ENCODE measurements around the gene MYRIP.

The MYRIP gene

DNA sequence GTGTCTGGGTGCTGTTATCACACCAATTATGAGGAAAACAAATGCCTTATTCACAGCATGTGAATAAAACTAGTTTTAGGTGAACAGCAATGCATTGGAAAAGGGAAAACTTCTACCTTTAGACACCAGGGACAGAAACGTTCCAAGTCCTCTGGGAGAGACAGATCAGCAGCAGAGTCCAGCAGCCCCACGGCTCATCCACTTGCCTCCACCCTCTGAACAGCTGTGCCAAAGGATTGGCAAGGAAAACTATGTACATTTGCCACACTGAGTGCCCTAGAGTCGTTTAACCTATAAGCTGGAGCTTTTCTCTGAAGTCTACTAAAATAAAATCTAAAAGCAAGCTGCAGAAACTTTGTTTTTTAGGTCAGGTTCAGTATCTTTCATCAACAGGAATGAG lies 392.4 kb downstream of the MYRIP start:
- no peak for TF ChIP-seq ZNF274 (IDR thresholded peaks at IDR 0.05; ENCODE audit: low read depth, low read length)
- no peak overlapping the region for H3K4me3 ChIP-seq (ENCODE audit: low read length)

DNA sequence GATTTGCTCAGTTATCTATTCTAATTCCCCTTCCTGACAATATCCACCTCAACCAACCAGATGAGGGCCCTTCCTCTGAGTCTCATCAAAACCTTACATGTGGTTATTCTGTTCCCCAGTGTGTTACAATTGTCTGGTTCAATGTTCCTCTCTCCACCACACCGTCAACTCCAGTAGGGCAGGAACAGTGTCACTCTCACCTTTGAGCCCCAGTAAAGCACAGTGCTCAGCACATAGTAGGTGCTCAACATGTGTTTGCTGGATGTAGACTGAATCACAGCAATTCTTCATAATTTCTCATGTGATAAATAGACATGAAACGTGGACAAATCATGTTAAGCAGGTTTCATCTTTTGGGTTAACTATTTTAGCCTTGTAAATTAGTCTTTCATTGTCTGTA lies 397.1 kb downstream of the MYRIP start:
- TF ChIP-seq ZNF274 (IDR thresholded peaks at IDR 0.05; ENCODE audit: low read depth, low read length) = no peak

DNA sequence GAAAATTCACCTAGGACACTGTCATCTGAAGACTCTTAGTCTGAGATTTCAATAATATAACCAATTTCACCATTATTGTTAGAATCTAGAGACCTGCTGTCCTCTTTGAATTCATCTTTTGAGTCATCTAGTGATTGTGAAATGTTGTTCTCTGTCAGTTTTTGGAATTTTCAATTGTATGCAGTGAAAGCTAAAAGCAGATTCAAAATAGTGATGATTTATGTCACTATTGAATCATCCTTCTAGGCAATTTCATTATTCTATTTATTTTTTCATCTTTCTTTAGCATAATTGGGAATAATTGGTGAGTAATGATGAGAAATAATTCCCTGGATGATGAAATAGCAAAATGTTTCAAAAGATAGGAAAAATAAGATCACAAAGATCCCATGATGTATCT lies 398.4 kb downstream of the MYRIP start:
- TF ChIP-seq ZNF274 (IDR thresholded peaks at IDR 0.05; ENCODE audit: low read depth, low read length) = no peak
- no peak overlapping the region for H3K4me3 ChIP-seq (ENCODE audit: low read length)

More for the DNA sequence above, 397.1 kb downstream of the MYRIP start:
- H3K4me3 ChIP-seq (ENCODE audit: low read length) = no peak overlapping the region

DNA sequence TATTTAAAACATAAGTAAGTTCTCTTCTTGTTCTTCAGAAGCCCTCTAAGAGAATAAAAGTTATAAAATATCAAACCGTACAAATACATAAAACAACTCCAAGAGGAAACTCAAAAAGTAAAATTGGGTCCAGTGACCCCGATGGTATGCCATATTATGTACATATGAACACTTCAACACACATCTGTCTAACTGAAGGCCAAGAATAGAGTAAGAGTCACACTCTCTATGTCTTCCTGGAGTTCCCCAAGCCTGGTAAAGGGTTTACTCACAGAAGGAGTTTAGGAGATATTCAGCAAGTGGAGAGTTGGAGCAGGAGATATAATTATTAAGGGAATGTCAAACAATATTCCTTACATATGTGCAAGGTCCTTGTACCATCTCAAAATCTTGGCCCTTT lies 398.8 kb downstream of the MYRIP start:
- no peak for TF ChIP-seq ZNF274 (IDR thresholded peaks at IDR 0.05; ENCODE audit: low read depth, low read length)
- no peak overlapping the region for H3K4me3 ChIP-seq (ENCODE audit: low read length)

DNA sequence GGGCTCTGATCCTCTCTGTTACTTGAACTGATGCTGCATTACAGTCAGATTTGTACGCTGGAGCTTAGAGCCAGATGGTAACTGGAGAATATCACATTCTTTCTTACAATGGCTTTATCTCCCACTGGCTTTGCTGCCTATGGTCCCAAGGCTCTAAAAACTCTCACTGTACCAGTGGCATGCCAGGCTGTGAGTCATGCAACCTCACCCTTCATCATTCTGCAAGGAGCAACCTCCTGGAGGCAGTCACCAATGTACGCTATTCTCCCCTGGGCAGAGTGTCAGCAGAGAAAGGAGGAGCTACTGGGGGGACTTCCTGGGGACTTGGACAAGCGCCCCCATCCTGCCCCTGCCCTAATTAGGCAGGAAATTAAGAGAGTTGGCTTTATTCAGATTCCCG lies 402.2 kb downstream of the MYRIP start:
- H3K4me3 ChIP-seq (ENCODE audit: low read length) = no peak overlapping the region
- TF ChIP-seq ZNF274 (IDR thresholded peaks at IDR 0.05; ENCODE audit: low read depth, low read length) = no peak

DNA sequence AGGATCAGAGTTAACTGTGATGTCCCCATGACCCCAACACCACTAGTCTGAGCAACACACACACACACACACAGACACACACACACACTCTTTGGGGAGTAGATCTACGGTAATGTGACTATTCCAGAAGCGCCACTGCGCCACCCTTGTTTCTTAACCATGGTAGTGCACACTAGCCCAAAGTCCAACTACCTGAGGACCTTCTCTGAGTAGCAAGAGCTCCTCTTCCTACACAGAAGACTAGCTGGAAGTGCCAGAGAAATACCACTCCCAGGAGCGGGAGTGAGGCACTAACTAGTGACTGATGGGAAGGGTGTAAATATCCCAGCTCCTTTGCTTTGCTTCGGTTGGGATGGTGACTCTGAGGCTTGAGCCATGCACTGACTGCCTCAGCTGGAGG lies 404.1 kb downstream of the MYRIP start:
- no peak overlapping the region for H3K4me3 ChIP-seq (ENCODE audit: low read length)
- TF ChIP-seq ZNF274 (IDR thresholded peaks at IDR 0.05; ENCODE audit: low read depth, low read length) = no peak

DNA sequence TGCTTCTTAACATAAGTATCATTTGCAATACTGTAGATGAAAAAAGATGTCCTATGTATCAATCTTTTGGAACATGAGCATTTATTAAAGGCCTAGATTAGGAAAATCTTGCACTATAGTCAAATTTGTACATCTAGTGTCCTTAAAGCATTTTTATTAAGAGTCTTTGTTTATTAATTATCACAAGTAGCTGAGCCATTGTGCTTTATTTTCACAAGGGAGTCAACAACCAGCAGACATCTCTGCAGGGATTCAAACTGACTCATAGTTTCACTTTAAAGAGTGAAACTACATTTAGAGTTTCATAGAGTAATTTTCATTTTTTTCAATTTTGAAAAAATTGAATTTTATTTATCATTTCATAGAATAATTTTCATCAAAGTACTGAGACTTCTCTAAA lies 405.6 kb downstream of the MYRIP start:
- no peak for TF ChIP-seq ZNF274 (IDR thresholded peaks at IDR 0.05; ENCODE audit: low read depth, low read length)

DNA sequence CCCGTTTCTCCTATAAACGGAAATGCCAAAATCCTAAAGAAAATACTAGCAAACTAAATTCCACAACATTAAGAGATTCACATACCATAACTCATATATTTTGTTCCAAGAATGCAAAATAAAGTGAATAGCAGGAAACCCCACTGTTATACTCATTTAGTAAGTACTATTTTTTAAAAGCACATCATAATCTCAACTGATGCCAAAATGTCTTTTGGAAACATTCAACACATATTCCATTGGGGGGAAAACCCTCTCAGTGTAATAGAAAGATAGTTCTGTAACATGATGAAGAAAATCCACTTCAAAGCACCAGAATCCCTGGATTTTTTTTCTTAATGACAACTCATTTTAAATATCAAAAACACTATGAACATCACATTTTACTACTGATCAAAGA lies 407.1 kb downstream of the MYRIP start:
- TF ChIP-seq ZNF274 (IDR thresholded peaks at IDR 0.05; ENCODE audit: low read depth, low read length) = no peak

More for the DNA sequence above, 405.6 kb downstream of the MYRIP start:
- H3K4me3 ChIP-seq (ENCODE audit: low read length) = no peak overlapping the region

DNA sequence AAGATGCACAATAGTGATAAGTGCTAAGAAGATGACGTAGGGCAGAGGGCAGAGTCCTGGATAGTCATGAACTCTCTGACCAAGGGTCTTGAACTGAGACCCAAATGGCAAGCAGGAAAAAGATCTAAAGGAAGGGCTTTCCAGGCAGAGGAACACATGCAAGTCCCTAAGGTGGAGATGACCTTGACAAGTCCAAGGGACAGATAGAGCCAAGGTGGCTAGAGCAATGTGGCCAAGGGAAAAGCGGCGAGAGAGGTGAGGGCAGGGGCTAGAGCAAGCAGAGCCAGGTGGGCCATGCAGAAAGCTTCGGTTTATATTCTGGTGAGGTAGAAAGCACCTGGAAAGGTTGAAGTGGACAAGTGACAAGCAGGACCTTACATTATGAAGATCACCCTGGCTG lies 414.4 kb downstream of the MYRIP start:
- no peak for TF ChIP-seq ZNF274 (IDR thresholded peaks at IDR 0.05; ENCODE audit: low read depth, low read length)
- no peak overlapping the region for H3K4me3 ChIP-seq (ENCODE audit: low read length)

More for the DNA sequence above, 407.1 kb downstream of the MYRIP start:
- no peak overlapping the region for H3K4me3 ChIP-seq (ENCODE audit: low read length)

DNA sequence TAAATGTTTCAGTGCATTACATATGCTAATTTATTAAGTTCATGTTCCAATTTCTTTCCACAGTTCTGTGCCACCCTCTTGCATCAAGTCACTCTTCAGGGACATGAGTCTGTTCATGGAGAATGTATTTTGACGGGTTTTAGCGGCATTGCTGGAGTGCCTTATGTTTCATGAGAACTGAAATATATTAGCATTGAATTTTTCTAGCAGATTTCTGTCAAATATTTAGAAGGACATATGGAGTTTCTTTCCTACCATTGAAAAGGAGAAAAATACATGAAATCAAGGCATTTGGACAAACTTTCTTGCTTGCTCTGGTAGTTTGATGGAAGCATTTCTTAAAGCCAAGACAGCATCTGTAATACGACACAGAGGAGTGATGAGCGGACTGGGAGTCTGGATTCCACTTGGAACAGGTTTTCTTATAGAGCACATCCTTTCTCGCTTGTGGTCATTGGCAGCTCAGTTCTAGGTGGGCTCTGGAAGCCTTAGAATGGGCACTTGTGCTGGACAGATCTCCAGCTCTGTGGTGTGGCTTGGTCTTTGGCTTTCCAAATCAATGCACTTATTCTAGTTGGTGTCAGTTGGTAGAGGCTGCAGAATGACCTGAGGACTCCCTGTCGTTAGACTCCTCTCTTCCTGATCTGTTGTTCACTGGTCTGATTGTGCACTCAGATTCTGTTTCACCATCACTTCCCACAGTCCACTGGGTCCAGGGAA lies 415.5 kb downstream of the MYRIP start:
- no peak overlapping the region for H3K4me3 ChIP-seq (ENCODE audit: low read length)
- no peak for TF ChIP-seq ZNF274 (IDR thresholded peaks at IDR 0.05; ENCODE audit: low read depth, low read length)

DNA sequence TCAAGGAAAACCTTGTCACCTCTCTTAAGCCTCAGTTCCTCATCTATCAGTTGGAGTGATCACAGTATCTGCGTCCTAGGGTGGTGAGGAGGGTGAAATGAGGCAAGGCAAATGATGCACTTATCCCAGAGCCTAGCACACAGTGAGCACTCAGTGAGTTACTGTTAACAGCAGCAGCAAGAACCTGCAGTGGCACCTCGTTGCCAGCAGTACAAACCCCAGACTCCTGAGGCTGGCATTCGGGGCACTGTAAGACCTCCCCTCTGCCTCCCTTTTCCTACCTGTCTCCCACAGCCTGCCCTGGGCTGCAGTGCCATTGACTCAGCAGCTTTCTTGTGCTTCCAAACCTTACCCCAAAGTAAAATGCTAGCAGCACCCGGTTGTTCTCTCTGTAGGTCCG lies 417.2 kb downstream of the MYRIP start:
- TF ChIP-seq ZNF274 (IDR thresholded peaks at IDR 0.05; ENCODE audit: low read depth, low read length) = no peak

DNA sequence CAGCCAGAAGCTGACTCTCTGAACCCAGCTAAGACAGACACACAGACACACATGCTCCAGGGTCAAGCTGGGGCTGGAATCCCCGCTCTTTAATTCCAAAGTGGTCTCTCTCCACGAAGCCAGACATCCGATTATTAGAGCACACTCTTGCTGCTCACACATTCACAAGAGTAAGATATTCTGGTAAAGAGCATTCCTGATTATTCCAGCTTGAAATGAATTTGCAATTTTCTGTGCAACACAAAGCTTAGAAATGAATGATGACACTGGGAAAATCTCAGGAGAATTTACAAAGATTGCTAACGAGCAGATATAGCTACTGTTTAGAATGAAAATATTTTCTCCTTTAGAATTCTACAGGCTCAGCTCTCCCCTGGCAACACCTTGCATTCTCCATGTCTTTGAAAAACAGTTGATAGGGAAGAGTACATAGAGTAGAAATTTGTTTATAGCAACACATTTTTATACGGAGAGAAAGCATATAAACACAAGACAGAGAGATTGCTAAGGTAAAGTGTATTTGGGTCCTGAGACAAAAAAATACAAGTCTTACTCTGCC lies 419.5 kb downstream of the MYRIP start:
- H3K4me3 ChIP-seq (ENCODE audit: low read length) = no peak overlapping the region

More for the DNA sequence above, 417.2 kb downstream of the MYRIP start:
- H3K4me3 ChIP-seq (ENCODE audit: low read length) = no peak overlapping the region

DNA sequence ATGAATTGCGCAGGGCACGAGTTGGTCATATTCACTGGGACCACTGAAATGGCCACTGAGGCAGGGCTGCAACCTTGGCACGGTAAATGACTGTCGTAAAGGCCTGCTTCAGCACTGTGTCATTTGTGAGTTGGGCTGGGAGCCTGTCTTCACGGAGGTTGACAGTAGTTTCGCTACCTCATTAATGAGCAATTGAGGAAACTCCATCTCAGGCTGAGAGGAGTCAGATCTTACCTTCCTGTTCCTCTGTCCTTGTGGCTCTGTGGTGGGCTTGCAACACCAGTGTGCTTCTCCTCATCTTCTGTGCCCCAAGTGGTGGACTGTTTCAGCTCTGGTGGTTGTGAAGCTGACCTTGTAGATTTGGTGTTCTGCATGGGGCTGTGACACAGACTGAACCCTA lies 420.0 kb downstream of the MYRIP start:
- no peak overlapping the region for H3K4me3 ChIP-seq (ENCODE audit: low read length)
- no peak for TF ChIP-seq ZNF274 (IDR thresholded peaks at IDR 0.05; ENCODE audit: low read depth, low read length)

More for the DNA sequence above, 419.5 kb downstream of the MYRIP start:
- no peak for TF ChIP-seq ZNF274 (IDR thresholded peaks at IDR 0.05; ENCODE audit: low read depth, low read length)

DNA sequence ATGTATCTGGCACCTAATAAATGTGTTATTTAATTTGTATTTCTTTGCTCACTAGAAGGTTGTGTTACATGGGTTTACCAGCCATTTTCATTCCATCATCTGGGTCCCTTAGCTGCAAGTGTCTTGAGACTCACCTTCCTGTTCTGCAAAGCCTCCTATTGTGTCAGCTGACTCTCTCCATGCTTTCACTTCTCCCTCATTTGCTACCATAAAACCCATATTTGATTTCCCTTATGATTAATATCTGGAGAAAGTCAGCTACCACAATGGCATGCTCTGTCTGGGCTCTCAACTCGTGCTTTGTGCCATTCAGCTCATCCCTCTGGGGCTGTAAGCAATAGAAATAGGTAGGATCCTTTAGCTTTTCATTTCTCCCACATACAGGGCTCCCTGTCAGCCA lies 420.6 kb downstream of the MYRIP start:
- no peak for TF ChIP-seq ZNF274 (IDR thresholded peaks at IDR 0.05; ENCODE audit: low read depth, low read length)
- no peak overlapping the region for H3K4me3 ChIP-seq (ENCODE audit: low read length)

DNA sequence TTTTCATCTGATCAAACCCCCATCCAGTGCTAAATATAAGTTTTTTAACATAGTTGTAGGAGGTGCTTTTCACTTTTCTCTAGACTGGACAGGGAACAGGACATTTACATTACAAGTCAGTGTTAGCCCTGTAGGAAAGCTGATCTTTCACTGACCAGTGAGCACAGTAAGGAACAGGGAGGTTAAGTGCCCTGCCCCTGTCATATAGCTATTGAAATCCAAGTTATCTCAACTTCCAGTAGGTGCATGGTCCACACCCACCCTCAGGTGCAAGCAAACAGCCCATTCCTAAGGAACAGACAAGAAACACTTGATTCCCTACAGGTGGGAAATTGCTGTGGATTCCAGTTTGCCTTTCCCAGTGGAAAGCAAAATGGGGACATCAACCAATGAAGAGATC lies 421.0 kb downstream of the MYRIP start:
- no peak for TF ChIP-seq ZNF274 (IDR thresholded peaks at IDR 0.05; ENCODE audit: low read depth, low read length)
- no peak overlapping the region for H3K4me3 ChIP-seq (ENCODE audit: low read length)

DNA sequence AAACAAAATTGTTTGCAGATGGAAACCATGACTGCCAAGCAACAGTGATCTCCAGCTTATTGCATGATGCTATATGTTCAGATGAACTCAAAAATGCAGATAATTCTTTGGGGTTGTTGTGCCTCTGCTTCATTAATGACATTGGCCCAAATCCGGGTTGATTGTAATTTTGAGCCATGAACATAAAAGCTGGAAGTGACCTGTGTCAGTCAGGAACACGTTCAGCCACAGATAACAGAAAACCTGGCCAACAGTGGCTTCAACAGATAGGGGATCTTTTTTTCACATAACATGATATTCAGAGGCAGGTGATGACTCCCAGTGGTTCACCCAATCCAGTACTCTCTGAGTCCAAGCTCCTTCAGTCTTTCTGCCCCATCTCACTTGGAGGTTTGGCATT lies 423.2 kb downstream of the MYRIP start:
- H3K4me3 ChIP-seq (ENCODE audit: low read length) = no peak overlapping the region
- no peak for TF ChIP-seq ZNF274 (IDR thresholded peaks at IDR 0.05; ENCODE audit: low read depth, low read length)
